Measurements from ENCODE around the gene SLC45A2.
"Not testable (repeated sequence)": the region's sequence is repeated elsewhere in the genome, so short reads cannot be mapped to it uniquely, and the experiment has no call there.

- not testable (repeated sequence) for TF ChIP-seq CTCF, POLR2A (IDR thresholded peaks at IDR 0.05)
Observed at GRCh38 chr5:33952175-33952574, 32.3 kb downstream of the SLC45A2 start.

All from testis (tissue), 2 donors.